Fibroblast of skin of right biceps (primary cell): ENCODE results near the gene PLPPR4.
A peak's percentile ranks its signal among the peaks of the same experiment; 100 is the strongest.
"Not testable (repeated sequence)": the region's sequence is repeated elsewhere in the genome, so short reads cannot be mapped to it uniquely, and the experiment has no call there.

Source experiments
- DNase-seq: peaks from one replicate; pipeline ENCODE4 v3.0.0-alpha.2; 2013

The PLPPR4 gene

GRCh38 chr1:99264201-99265021, at the start of gene PLPPR4:
Gene PLPPR4, plus strand, starts transcription at chr1:99264492. Its CDS starts 102 bp downstream, at chr1:99264594.
- DNase-seq = peak; percentile 47

GRCh38 chr1:99216956-99217355, 47.3 kb upstream of the PLPPR4 start:
- DNase-seq = no peak

GRCh38 chr1:99217599-99217998, 46.7 kb upstream of the PLPPR4 start:
- no peak for DNase-seq

GRCh38 chr1:99218572-99218971, 45.7 kb upstream of the PLPPR4 start:
- no peak for DNase-seq

- DNase-seq = no peak
Measured at GRCh38 chr1:99218999-99219398, 45.3 kb upstream of the PLPPR4 start.

GRCh38 chr1:99227056-99227897, 37.0 kb upstream of the PLPPR4 start:
- no peak for DNase-seq

GRCh38 chr1:99228153-99228552, 36.1 kb upstream of the PLPPR4 start:
- no peak for DNase-seq

- DNase-seq = no peak
Measured at GRCh38 chr1:99229122-99229521, 35.2 kb upstream of the PLPPR4 start.

- no peak for DNase-seq
Measured at GRCh38 chr1:99230695-99231094, 33.6 kb upstream of the PLPPR4 start.

- DNase-seq = no peak
Measured at GRCh38 chr1:99232172-99232571, 32.1 kb upstream of the PLPPR4 start.

GRCh38 chr1:99233446-99233845, 30.8 kb upstream of the PLPPR4 start:
- DNase-seq = no peak

- no peak for DNase-seq
Measured at GRCh38 chr1:99236756-99237155, 27.5 kb upstream of the PLPPR4 start.

- DNase-seq = no peak
Measured at GRCh38 chr1:99239690-99240089, 24.6 kb upstream of the PLPPR4 start.

- DNase-seq = no peak
Measured at GRCh38 chr1:99240621-99241020, 23.7 kb upstream of the PLPPR4 start.

GRCh38 chr1:99246152-99246551, 18.1 kb upstream of the PLPPR4 start:
- DNase-seq = no peak

GRCh38 chr1:99247199-99247598, 17.1 kb upstream of the PLPPR4 start:
- DNase-seq = no peak

GRCh38 chr1:99250728-99251127, 13.6 kb upstream of the PLPPR4 start:
- no peak for DNase-seq

GRCh38 chr1:99251308-99251707, 13.0 kb upstream of the PLPPR4 start:
- no peak for DNase-seq

- no peak for DNase-seq
Measured at GRCh38 chr1:99252630-99253029, 11.7 kb upstream of the PLPPR4 start.

GRCh38 chr1:99260402-99260801, 3.9 kb upstream of the PLPPR4 start:
- not testable (repeated sequence) for DNase-seq

- DNase-seq = no peak
Measured at GRCh38 chr1:99265124-99265523, 832 bp downstream of the PLPPR4 start.

GRCh38 chr1:99266726-99267125, 2.4 kb downstream of the PLPPR4 start:
- DNase-seq = peak; percentile 87

- peak; percentile 26 for DNase-seq
Measured at GRCh38 chr1:99268021-99268420, 3.7 kb downstream of the PLPPR4 start.

GRCh38 chr1:99269321-99269720, 5.0 kb downstream of the PLPPR4 start:
- DNase-seq = peak; percentile 31
